HEK293 (cell line): Measurements from ENCODE around the gene IGF2BP1.
A peak's percentile ranks its signal among the peaks of the same experiment; 100 is the strongest.

Source experiments
- CTCF ChIA-PET: fragments of 350-600 bp; formaldehyde crosslinking; extraction: SDS; loops from one replicate; lab custom pipeline; 2021; ENCODE audit warnings: antibody characterized with exemption; lab: Yijun Ruan, JAX
- POLR2A ChIA-PET: fragments of 300-600 bp; formaldehyde crosslinking; extraction: SDS; loops from one replicate; lab custom pipeline; 2020; ENCODE audit warnings: antibody characterized with exemption, inconsistent platforms; lab: Yijun Ruan, JAX
- H3K27ac ChIP-seq: fragments of 200-500 bp; sonication (Bioruptor generic); 2 replicates; pipeline ENCODE4 v1.5.1; 2014; ENCODE audit warnings: low read depth, low read length, control low read depth, inconsistent platforms; ENCODE audit errors: extremely low read depth
- H3K36me3 ChIP-seq, 2 experiments: fragments of 200-500 bp in 1 of 2; sonication (Bioruptor generic) in 1 of 2; 1 replicate in 1 of 2; 2 replicates in 1 of 2; pipeline ENCODE4 v1.5.1; 2014 to 2017; ENCODE audit warnings: inconsistent platforms in 2 of 2, low read length in 2 of 2; ENCODE audit not compliant: control insufficient read depth in 2 of 2, insufficient read depth in 1 of 2
- H3K4me1 ChIP-seq: fragments of 200-500 bp; sonication (Bioruptor generic); 2 replicates; pipeline ENCODE4 v1.5.1; 2014; ENCODE audit warnings: mild to moderate bottlenecking, low read length, inconsistent platforms; ENCODE audit not compliant: control insufficient read depth, insufficient read depth
- H3K4me3 ChIP-seq: 2 replicates; pipeline ENCODE4 v1.5.1; 2011; ENCODE audit warnings: low read depth, mild to moderate bottlenecking, control low read depth, low read length, moderate library complexity
- H3K9me3 ChIP-seq: fragments of 200-500 bp; sonication (Bioruptor generic); 2 replicates; pipeline ENCODE4 v1.5.1; 2014; ENCODE audit warnings: low read depth, low read length, inconsistent platforms; ENCODE audit not compliant: control insufficient read depth, insufficient read depth
- GLI4 ChIP-seq: fragments of 450-650 bp; formaldehyde crosslinking; IDR thresholded peaks from 2 replicates; pipeline ENCODE4 v1.5.1; 2016; ENCODE audit warnings: missing biosample characterization, missing genetic modification characterization
- GLIS2 ChIP-seq: fragments of 450-650 bp; formaldehyde crosslinking; IDR thresholded peaks from 2 replicates; pipeline ENCODE4 v1.5.1; 2016; ENCODE audit warnings: missing biosample characterization, missing genetic modification characterization
- KLF17 ChIP-seq: fragments of 450-650 bp; formaldehyde crosslinking; IDR thresholded peaks from 2 replicates; pipeline ENCODE4 v1.5.1; 2016; ENCODE audit warnings: missing biosample characterization, missing genetic modification characterization
- PRDM10 ChIP-seq: fragments of 450-650 bp; formaldehyde crosslinking; IDR thresholded peaks from 2 replicates; pipeline ENCODE4 v1.5.1; 2016; ENCODE audit warnings: missing biosample characterization, missing genetic modification characterization
- ZBTB10 ChIP-seq: fragments of 450-650 bp; formaldehyde crosslinking; IDR thresholded peaks from 2 replicates; pipeline ENCODE4 v1.5.1; 2016; ENCODE audit warnings: missing biosample characterization, missing genetic modification characterization
- ZBTB11 ChIP-seq: fragments of 450-650 bp; formaldehyde crosslinking; conservative IDR thresholded peaks from 2 replicates; pipeline ENCODE4 v1.5.1; 2016; ENCODE audit warnings: low read depth, missing biosample characterization, missing genetic modification characterization
- ZBTB17 ChIP-seq: fragments of 450-650 bp; formaldehyde crosslinking; IDR thresholded peaks from 2 replicates; pipeline ENCODE4 v1.5.1; 2016; ENCODE audit warnings: missing biosample characterization, missing genetic modification characterization
- ZBTB6 ChIP-seq: fragments of 450-650 bp; formaldehyde crosslinking; IDR thresholded peaks from 2 replicates; pipeline ENCODE4 v1.5.1; 2017; ENCODE audit warnings: missing biosample characterization, missing genetic modification characterization
- ZEB2 ChIP-seq: fragments of 450-650 bp; formaldehyde crosslinking; IDR thresholded peaks from 2 replicates; pipeline ENCODE4 v1.5.1; 2016; ENCODE audit warnings: missing biosample characterization, missing genetic modification characterization
- ZIC2 ChIP-seq: fragments of 450-650 bp; formaldehyde crosslinking; IDR thresholded peaks from 2 replicates; pipeline ENCODE4 v1.5.1; 2016; ENCODE audit warnings: missing biosample characterization, missing genetic modification characterization
- ZNF121 ChIP-seq: fragments of 450-650 bp; formaldehyde crosslinking; IDR thresholded peaks from 2 replicates; pipeline ENCODE4 v1.5.1; 2016; ENCODE audit warnings: missing biosample characterization, missing genetic modification characterization
- ZNF324 ChIP-seq: fragments of 450-650 bp; formaldehyde crosslinking; IDR thresholded peaks from 2 replicates; pipeline ENCODE4 v1.5.1; 2016; ENCODE audit warnings: missing biosample characterization, missing genetic modification characterization
- ZNF610 ChIP-seq: fragments of 450-650 bp; formaldehyde crosslinking; IDR thresholded peaks from 2 replicates; pipeline ENCODE4 v1.5.1; 2016; ENCODE audit warnings: missing biosample characterization, missing genetic modification characterization, borderline replicate concordance
- ZNF626 ChIP-seq: fragments of 450-650 bp; sonication (Bioruptor Pico); formaldehyde crosslinking; IDR thresholded peaks from 2 replicates; pipeline ENCODE4 v1.5.1; 2018; ENCODE audit warnings: missing biosample characterization, missing genetic modification characterization, inconsistent platforms
- ZNF629 ChIP-seq: fragments of 450-650 bp; formaldehyde crosslinking; IDR thresholded peaks from 2 replicates; pipeline ENCODE4 v1.5.1; 2017; ENCODE audit warnings: missing biosample characterization, missing genetic modification characterization
- ZNF701 ChIP-seq: fragments of 450-650 bp; formaldehyde crosslinking; IDR thresholded peaks from 2 replicates; pipeline ENCODE4 v1.5.1; 2016; ENCODE audit warnings: missing biosample characterization, missing genetic modification characterization
- ZNF777 ChIP-seq: fragments of 450-650 bp; formaldehyde crosslinking; IDR thresholded peaks from 2 replicates; pipeline ENCODE4 v1.5.1; 2017; ENCODE audit warnings: missing biosample characterization, missing genetic modification characterization, borderline replicate concordance
- ZXDB ChIP-seq: fragments of 450-650 bp; formaldehyde crosslinking; IDR thresholded peaks from 2 replicates; pipeline ENCODE4 v1.5.1; 2016; ENCODE audit warnings: missing biosample characterization, missing genetic modification characterization

The IGF2BP1 gene

GRCh38 chr17:48960834-48961515 is 36.2 kb upstream of the IGF2BP1 start (continued):
- no peak for TF ChIP-seq ZBTB11 (tag by site-specific recombination)
- no peak for TF ChIP-seq ZNF777
- no peak for TF ChIP-seq GLI4 (tag by site-specific recombination)
- TF ChIP-seq ZBTB17 (tag by site-specific recombination), result peak; percentile 79
- TF ChIP-seq GLIS2 (tag by site-specific recombination), result 0 out of 2 replicates have a peak, but pooled peaks have one; percentile 12
- TF ChIP-seq, all 188 proteins: peak for 5

- H3K27ac ChIP-seq, result no peak overlapping the region
- no peaks in the 10 kb centered on the region for H3K36me3 ChIP-seq
- TF ChIP-seq ZNF121 (tag by site-specific recombination) (peak; percentile 90), ZBTB6 (tag by site-specific recombination) (peak; percentile 51; the same call in 1 of the 2 replicates), KLF17 (tag by site-specific recombination) (0 out of 2 replicates have a peak, but pooled peaks have one; percentile 15), ZIC2 (tag by site-specific recombination) (peak; percentile 47), ZNF324 (tag by site-specific recombination) (no peak), ZEB2 (tag by site-specific recombination) (no peak)
- no peaks in the 10 kb centered on the region for H3K9me3 ChIP-seq
- no peaks in the 10 kb centered on the region; the same call in 1 of the 2 replicates for H3K4me1 ChIP-seq
- ChIA-PET CTCF (interaction anchor here (0.6 to 3.3 kb wide), 11 partner anchors 8 to 230 kb away, joined by 3 to 18 read pairs (median 4); no protein-coding TSS in a partner anchor), POLR2A (interaction anchor here (0.7 to 3.4 kb wide), 7 partner anchors 10 to 70 kb away, joined by 3 to 24 read pairs (median 9); partner anchors contain the start of genes IGF2BP1 and SNF8)
- no peak overlapping the region for H3K4me3 ChIP-seq
These were observed 35.5 kb upstream of the IGF2BP1 start for GRCh38 chr17:48961516-48962233.

- Histone ChIP-seq H3K4me1 (peaks cover 15% of the 10 kb centered on the region), H3K36me3 (no peaks in the 10 kb centered on the region), H3K27ac (peak overlapping the region; percentile 13; the same call in 1 of the 2 replicates), H3K9me3 (no peaks in the 10 kb centered on the region), H3K4me3 (no peak overlapping the region)
- ChIA-PET CTCF (interaction anchor here (0.8 to 3.1 kb wide), 6 partner anchors 8 to 224 kb away, joined by 3 to 10 read pairs (median 4); no protein-coding TSS in a partner anchor), POLR2A (interaction anchor here (0.6 to 5.6 kb wide), 8 partner anchors 9 to 91 kb away, joined by 3 to 42 read pairs (median 8); partner anchors contain the start of genes IGF2BP1 and SNF8)
- no peak for TF ChIP-seq ZNF626 (tag by site-specific recombination)
- TF ChIP-seq ZBTB10, result 0 out of 2 replicates have a peak, but pooled peaks have one; percentile 11
- no peak for TF ChIP-seq ZNF610 (tag by site-specific recombination)
- no peak for TF ChIP-seq ZNF629 (tag by site-specific recombination)
- TF ChIP-seq ZNF701 (tag by site-specific recombination), result no peak
- TF ChIP-seq ZIC2 (tag by site-specific recombination), result no peak
- peak; percentile 88 for TF ChIP-seq PRDM10
- peak; percentile 66 for TF ChIP-seq ZXDB (tag by site-specific recombination)
These were observed 27.0 kb upstream of the IGF2BP1 start for GRCh38 chr17:48970224-48970623.
